Fibroblast of skin of scalp (primary cell): ENCODE results near the gene FBXO46.
A peak's percentile ranks its signal among the peaks of the same experiment; 100 is the strongest.

Source experiments
- DNase-seq: peaks from one replicate; pipeline ENCODE4 v3.0.0-alpha.2; 2013

FBXO46 gene

DNA sequence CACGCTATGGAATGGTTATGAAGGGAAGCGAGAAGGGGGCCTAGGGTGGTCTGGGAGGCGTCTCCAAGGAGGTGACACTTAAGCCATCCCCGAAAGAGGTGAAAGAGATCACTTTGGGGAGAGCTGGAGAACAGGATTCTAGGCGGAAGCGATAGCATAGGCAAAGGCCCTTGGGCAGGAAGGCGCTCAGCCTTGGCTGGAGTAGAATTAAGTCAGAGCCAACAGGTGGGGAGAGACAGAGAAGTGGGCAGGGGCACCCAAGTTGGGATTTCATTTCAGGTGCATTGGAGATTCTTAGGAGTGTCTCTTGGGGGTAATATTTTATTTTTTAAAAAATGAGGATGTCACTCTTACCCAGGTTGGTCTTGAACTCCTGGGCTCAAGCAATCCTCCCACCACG lies 48.6 kb downstream of the FBXO46 start:
- DNase-seq, result no peak

DNA sequence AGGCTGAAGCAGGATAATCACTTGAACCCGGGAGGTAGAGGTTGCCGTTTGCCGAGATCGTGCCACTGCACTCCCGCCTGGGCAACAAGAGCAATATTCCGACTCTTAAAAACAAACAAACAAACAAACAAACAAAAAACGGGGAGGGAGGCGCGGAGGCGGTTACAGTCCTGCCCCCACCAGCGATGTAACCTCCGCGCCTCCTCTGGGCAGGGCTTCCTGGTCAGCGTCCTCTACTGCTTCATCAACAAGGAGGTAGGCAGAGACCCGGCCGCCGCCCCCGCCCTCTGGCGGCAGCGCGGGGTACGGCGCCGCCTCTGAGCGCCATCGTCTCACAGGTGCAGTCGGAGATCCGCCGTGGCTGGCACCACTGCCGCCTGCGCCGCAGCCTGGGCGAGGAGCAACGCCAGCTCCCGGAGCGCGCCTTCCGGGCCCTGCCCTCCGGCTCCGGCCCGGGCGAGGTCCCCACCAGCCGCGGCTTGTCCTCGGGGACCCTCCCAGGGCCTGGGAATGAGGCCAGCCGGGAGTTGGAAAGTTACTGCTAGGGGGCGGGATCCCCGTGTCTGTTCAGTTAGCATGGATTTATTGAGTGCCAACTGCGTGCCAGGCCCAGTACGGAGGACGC lies 49.2 kb downstream of the FBXO46 start:
- DNase-seq, result peak; percentile 72

DNA sequence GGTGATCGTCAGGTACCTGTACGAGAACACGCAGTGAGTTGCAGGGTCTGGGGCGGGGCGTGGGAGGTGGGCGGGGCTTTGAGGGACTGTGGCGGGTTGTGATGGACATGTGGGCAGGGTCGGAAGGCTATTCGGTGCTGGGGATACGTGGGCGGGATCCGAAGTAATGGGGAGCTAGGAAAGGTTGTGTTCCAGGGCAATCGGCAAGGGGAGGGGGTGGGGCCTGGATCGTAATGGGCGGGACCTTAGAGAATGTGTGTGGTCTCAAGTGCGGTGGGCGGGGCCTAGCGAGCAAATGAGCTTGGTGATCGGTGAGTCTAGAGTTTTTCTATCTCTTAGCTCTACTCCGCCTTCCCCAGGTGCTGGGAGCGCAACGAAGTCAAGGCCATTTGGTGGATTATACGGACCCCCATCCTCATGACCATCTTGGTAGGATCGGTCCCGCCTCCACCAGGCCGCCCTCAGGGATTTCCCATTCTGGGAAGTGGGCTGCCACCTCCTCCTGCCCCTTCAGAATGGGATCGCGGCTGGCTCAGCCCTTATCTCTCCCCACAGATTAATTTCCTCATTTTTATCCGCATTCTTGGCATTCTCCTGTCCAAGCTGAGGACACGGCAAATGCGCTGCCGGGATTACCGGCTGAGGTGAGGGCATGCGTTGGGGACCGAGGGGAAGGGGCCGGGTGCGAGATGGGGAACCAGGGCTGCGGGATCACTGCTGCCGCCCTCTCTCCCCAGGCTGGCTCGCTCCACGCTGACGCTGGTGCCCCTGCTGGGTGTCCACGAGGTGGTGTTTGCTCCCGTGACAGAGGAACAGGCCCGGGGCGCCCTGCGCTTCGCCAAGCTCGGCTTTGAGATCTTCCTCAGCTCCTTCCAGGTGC lies 53.1 kb downstream of the FBXO46 start:
- peak; percentile 63 for DNase-seq

DNA sequence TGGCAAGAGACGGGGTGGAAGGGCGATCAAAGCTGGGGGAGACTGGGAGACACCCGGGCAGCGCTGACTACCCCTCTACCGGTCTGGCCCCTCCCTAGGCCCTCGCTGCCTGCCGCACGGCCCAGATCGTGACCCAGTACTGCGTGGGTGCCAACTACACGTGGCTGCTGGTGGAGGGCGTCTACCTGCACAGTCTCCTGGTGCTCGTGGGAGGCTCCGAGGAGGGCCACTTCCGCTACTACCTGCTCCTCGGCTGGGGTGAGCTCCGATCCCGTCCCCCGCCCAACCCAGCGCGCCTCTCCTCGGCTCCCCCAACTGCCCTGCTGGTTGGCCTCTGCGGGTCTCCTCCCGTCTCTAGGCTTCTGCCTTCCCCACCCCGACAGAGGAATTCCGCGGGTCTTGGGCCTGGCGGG lies 53.8 kb downstream of the FBXO46 start:
- no peak for DNase-seq

DNA sequence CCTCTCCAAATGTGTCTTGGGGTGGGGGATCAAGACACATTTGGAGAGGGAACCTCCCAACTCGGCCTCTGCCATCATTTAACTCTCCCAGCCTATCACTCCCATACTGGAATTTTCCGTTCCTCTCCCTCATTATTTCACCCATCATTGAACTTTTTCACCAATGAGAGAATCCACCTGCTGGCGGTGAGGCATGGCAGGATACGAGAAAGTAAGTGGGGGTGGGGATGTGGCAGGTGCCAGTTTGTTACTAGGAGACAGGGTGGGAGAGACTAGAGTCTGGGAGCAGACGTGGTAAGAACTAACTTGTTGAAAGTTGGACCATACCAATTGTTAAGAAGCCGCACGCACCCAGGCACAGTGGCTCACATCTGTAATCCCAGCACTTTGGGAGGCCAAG lies 55.8 kb downstream of the FBXO46 start:
- no peak for DNase-seq

DNA sequence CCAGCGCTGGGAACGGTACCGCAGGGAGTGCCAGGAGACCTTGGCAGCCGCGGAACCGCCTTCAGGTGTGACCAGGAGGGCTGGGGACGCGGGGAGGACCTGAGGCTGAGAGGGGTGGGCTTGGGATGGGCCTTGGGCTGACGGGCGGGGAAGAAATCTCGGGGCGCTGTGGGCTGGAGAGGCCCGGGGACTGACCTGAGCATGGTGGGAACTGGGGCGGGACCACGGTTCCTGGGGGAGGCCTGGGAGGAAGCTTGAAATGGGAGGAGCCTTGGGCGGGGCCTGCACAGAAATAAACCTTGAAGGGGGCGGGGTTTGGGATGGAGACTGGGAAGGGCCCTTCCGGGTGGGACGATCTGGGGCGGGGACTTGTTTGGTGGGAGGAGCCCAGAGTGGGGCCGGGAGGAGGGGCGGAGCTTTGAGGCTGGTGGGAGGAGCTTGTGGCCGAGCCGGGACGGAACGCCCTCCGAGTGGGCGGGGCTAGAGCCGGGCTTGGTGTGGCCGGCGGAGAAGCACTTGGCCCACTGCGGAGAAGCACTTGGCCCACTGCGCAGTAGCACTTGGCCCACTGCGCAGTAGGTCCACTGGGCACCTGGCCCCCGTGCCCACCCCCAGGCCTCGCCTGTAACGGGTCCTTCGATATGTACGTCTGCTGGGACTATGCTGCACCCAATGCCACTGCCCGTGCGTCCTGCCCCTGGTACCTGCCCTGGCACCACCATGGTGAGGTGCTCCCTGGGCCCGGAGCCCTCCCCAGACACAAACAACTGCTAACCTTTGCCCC lies 59.8 kb downstream of the FBXO46 start:
- peak; percentile 74 for DNase-seq

DNA sequence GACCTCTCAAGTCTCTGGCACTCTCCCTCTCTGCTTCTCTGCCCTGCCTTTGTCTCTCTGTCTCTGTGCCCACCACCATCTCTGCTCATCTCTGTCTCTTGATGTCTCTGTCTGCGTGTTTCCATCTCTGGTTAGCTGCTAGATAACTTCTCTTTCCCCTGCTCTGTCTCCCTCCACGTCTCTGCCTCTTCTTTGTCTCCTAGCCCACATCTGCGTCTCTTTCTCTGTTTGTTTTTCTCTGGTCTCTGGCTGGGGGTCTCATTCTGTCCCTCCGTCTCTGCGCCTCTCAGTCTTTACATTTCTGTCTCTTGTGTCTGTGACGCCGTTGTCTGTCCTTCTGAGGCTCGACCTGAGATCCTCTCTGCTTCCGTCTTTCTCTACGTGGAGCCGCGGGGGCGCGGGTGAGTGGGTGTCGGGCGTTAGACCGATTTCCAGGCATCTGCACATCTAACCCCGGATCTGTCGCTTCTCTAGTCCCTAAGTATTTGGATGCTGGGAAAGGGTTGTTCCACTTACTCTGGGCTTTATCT lies 62.3 kb downstream of the FBXO46 start:
- DNase-seq, result no peak

DNA sequence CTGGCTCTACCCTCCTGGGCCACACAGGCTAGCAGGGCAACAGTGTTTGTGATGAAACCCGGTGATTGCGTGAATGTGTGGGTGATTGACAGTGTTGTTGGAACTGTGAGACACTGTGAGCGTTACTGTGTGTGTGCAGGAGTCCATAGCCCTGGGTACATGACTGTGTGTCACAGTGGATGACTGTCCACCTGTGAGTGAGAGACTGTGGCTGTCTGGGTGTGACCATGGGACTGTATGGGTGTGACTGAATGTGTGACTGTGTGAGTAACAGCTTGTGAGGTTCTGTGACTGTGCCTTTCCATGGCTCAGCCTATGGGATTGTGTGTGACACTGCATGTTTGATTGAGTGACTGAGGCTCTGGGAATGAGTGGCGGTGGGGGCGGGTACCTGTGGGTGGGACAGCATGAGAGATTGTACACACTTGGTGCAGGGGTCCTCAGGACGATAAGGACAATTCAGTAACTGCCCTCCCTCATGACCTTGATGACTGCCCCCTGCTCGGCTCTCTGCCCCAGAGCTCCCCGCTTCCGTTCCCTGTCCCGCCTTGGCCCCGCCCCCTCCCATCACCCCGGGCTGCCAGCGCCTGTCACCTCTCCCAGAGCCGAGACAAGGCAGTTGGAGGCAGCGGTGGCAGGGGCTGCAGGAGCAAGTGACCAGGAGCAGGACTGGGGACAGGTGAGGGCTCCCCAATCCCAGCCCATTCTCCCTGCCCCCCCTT lies 62.9 kb downstream of the FBXO46 start, which contains the start of gene GIPR:
GIPR (plus strand) TSS at position 602 of the 722 bp plus-strand sequence. CDS start 1,300 bp downstream, outside the sequence.
- peak; percentile 55 for DNase-seq

DNA sequence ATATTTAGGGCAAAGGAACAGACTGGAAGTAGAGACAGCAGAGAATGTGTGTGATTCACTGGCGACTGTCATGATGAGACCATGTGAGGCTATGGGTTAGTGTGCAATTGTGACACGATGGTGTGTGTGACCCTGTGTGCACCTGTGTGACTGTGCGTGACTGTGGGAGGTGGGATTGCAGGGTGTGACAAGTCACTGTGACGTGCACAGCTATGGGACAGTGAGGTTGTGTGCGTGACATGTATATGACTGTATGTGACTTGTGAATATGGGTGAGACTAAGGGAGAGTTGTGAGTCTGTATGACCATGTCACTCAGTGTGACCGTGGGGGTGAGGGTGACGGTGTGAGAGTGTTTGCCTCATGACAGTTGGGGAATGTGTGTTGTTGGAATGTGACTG lies 66.1 kb downstream of the FBXO46 start:
- DNase-seq, result no peak

DNA sequence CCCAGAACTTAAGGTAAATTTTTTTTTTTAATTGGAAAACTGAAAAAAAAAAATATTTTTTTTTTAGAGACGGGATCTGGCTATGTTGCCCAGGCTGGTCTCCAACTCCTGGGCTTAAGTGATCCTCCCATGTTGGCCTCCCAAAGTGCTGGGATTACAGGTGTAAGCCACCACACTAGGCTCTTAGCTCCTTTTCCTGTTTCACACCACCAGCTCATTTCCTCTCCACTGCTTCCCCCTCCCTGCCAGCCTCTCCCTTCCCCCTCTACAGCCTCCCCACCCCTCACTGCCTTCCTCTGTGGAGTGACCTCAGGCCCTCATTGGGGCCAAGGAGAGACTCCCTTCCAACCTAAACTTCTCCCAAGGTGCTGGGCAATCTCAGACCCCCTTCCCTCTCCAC lies 66.9 kb downstream of the FBXO46 start:
- no peak for DNase-seq

DNA sequence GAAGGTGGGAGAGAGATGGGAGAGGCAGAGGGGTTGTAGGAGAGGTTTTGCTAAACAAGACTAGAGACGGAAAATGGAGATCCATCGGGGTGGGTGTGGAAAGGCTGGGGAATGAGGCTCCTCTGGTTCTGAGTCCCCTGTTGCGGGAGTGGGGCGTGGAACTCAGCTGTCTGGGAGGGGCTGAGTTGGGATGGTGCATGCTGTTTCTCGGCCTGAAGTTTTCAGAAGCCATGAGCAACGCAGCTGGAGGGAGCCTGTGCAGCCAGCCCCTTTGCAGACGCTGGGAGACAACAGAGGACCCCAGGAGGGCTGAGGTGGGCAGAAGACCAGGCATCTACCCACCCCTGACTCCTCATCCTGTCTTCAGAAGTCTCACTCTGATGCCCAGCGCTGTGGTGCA lies 70.1 kb downstream of the FBXO46 start:
- DNase-seq, result no peak
